ENCODE measurements around the gene ATP9A.
"Not testable (repeated sequence)": the region's sequence is repeated elsewhere in the genome, so short reads cannot be mapped to it uniquely, and the experiment has no call there.

ATP9A gene

GRCh38 chr20:51758978-51759544 lies 9.1 kb downstream of the ATP9A start:
- no peaks in the 10 kb centered on the region for H3K9me2 ChIP-seq (ENCODE audit: low read depth, low read length)
- no peak overlapping the region for H3K4me3 ChIP-seq (ENCODE audit: low read depth, low read length, poor library complexity, severe bottlenecking)
- no peak for TF ChIP-seq CTCF (IDR thresholded peaks at IDR 0.05; ENCODE audit: low read length)
- TF ChIP-seq EZH2 (IDR thresholded peaks at IDR 0.05; ENCODE audit: borderline replicate concordance, low read length) = no peak
- H2AFZ ChIP-seq (ENCODE audit: low read length) = no peak overlapping the region
- H3F3A ChIP-seq (ENCODE audit: insufficient read depth, low read length) = no peaks in the 10 kb centered on the region
- 0 out of 2 replicates have a peak, but pooled peaks cover 2% of the 10 kb centered on the region for H3K27me3 ChIP-seq (ENCODE audit: insufficient read depth, low read length)
- H3K9ac ChIP-seq (ENCODE audit: low read length) = no peak overlapping the region
- H3K27ac ChIP-seq (ENCODE audit: low read depth, low read length, poor library complexity, severe bottlenecking) = no peak overlapping the region
- no peak overlapping the region for H3K4me2 ChIP-seq (ENCODE audit: low read length)
- H3K79me2 ChIP-seq (ENCODE audit: insufficient read depth, low read length) = no peaks in the 10 kb centered on the region
- no peaks in the 10 kb centered on the region for H4K20me1 ChIP-seq (ENCODE audit: insufficient read depth, low read length)
- no peaks in the 10 kb centered on the region for H3K9me3 ChIP-seq (ENCODE audit: low read length)
- H3K36me3 ChIP-seq (ENCODE audit: insufficient read depth, low read length) = no peaks in the 10 kb centered on the region
- H3K4me1 ChIP-seq (ENCODE audit: insufficient read depth, low read length, severe bottlenecking) = no peaks in the 10 kb centered on the region

GRCh38 chr20:51757226-51757625 lies 11.0 kb downstream of the ATP9A start:
- Histone ChIP-seq H3K79me2 (ENCODE audit: insufficient read depth, low read length) (no peaks in the 10 kb centered on the region), H3K4me1 (ENCODE audit: insufficient read depth, low read length, severe bottlenecking) (no peaks in the 10 kb centered on the region), H4K20me1 (ENCODE audit: insufficient read depth, low read length) (no peaks in the 10 kb centered on the region), H3K27me3 (ENCODE audit: insufficient read depth, low read length) (0 out of 2 replicates have a peak, but pooled peaks cover 2% of the 10 kb centered on the region), H2AFZ (ENCODE audit: low read length) (no peak overlapping the region), H3K9me3 (ENCODE audit: low read length) (no peaks in the 10 kb centered on the region), H3K4me3 (ENCODE audit: low read depth, low read length, poor library complexity, severe bottlenecking) (no peak overlapping the region), H3K9ac (ENCODE audit: low read length) (no peak overlapping the region), H3K9me2 (ENCODE audit: low read depth, low read length) (no peaks in the 10 kb centered on the region), H3K4me2 (ENCODE audit: low read length) (no peak overlapping the region), H3K36me3 (ENCODE audit: insufficient read depth, low read length) (no peaks in the 10 kb centered on the region), H3F3A (ENCODE audit: insufficient read depth, low read length) (no peaks in the 10 kb centered on the region), H3K27ac (ENCODE audit: low read depth, low read length, poor library complexity, severe bottlenecking) (no peak overlapping the region)
- TF ChIP-seq CTCF (IDR thresholded peaks at IDR 0.05; ENCODE audit: low read length) (no peak), EZH2 (IDR thresholded peaks at IDR 0.05; ENCODE audit: borderline replicate concordance, low read length) (no peak)

GRCh38 chr20:51756653-51757052 lies 11.5 kb downstream of the ATP9A start:
- H3F3A ChIP-seq (ENCODE audit: insufficient read depth, low read length) = no peaks in the 10 kb centered on the region
- no peak overlapping the region for H3K4me3 ChIP-seq (ENCODE audit: low read depth, low read length, poor library complexity, severe bottlenecking)
- no peak overlapping the region for H3K27ac ChIP-seq (ENCODE audit: low read depth, low read length, poor library complexity, severe bottlenecking)
- no peaks in the 10 kb centered on the region for H3K36me3 ChIP-seq (ENCODE audit: insufficient read depth, low read length)
- H3K4me1 ChIP-seq (ENCODE audit: insufficient read depth, low read length, severe bottlenecking) = no peaks in the 10 kb centered on the region
- no peak overlapping the region for H3K4me2 ChIP-seq (ENCODE audit: low read length)
- H3K9me2 ChIP-seq (ENCODE audit: low read depth, low read length) = no peaks in the 10 kb centered on the region
- no peaks in the 10 kb centered on the region for H3K79me2 ChIP-seq (ENCODE audit: insufficient read depth, low read length)
- 0 out of 2 replicates have a peak, but pooled peaks cover 2% of the 10 kb centered on the region for H3K27me3 ChIP-seq (ENCODE audit: insufficient read depth, low read length)
- H2AFZ ChIP-seq (ENCODE audit: low read length) = no peak overlapping the region
- TF ChIP-seq EZH2 (IDR thresholded peaks at IDR 0.05; ENCODE audit: borderline replicate concordance, low read length) (no peak), CTCF (IDR thresholded peaks at IDR 0.05; ENCODE audit: low read length) (no peak)
- H4K20me1 ChIP-seq (ENCODE audit: insufficient read depth, low read length) = no peaks in the 10 kb centered on the region
- no peak overlapping the region for H3K9ac ChIP-seq (ENCODE audit: low read length)
- H3K9me3 ChIP-seq (ENCODE audit: low read length) = no peaks in the 10 kb centered on the region

- H3K4me3 ChIP-seq (ENCODE audit: low read depth, low read length, poor library complexity, severe bottlenecking); H3K9me3 ChIP-seq (ENCODE audit: low read length); H3K9ac ChIP-seq (ENCODE audit: low read length); H3K27ac ChIP-seq (ENCODE audit: low read depth, low read length, poor library complexity, severe bottlenecking); H3K36me3 ChIP-seq (ENCODE audit: insufficient read depth, low read length); H3K4me2 ChIP-seq (ENCODE audit: low read length); H3K4me1 ChIP-seq (ENCODE audit: insufficient read depth, low read length, severe bottlenecking); H3K27me3 ChIP-seq (ENCODE audit: insufficient read depth, low read length); H3K9me2 ChIP-seq (ENCODE audit: low read depth, low read length); H3F3A ChIP-seq (ENCODE audit: insufficient read depth, low read length); H4K20me1 ChIP-seq (ENCODE audit: insufficient read depth, low read length); H2AFZ ChIP-seq (ENCODE audit: low read length); H3K79me2 ChIP-seq (ENCODE audit: insufficient read depth, low read length): not testable (repeated sequence)
Observed at GRCh38 chr20:51753220-51753619, 15.0 kb downstream of the ATP9A start.
